ENCODE data around the gene GMIP. TPM values are rescaled to one million over a fixed set of nuclear protein-coding genes. Genes with fewer than 3 reads are reported as not detected.
"Not testable (repeated sequence)": the region's sequence is repeated elsewhere in the genome, so short reads cannot be mapped to it uniquely, and the experiment has no call there.

GMIP gene
- total RNA-seq, 1 donor from 2014 or later, result 37.3 TPM

- Histone ChIP-seq H3K27me3 (no peaks in the 10 kb centered on the region), H3K9me3 (no peaks in the 10 kb centered on the region), H3K4me1 (no peaks in the 10 kb centered on the region), H3K36me3 (no peaks in the 10 kb centered on the region), H3K27ac (peak within 1 kb of the TSS; percentile 36), H3K4me3 (peak within 1 kb of the TSS; percentile 52)
- peak; percentile 98 for DNase-seq
- TF ChIP-seq CTCF (IDR thresholded peaks at IDR 0.05), result no peak
- peak; percentile 99 for ATAC-seq
- intact Hi-C loops (cut with DNase I), result no loop called here
Measured at GRCh38 chr19:19618219-19619051, 25.0 kb downstream of the GMIP start, which contains the start of gene PBX4. Gene PBX4, minus strand, starts transcription at chr19:19618687. Its CDS starts 58 bp downstream, at chr19:19618629.

GRCh38 chr19:19615086-19615485 lies 28.4 kb downstream of the GMIP start:
- H3K4me3 ChIP-seq, result no peak overlapping the region
- no peaks in the 10 kb centered on the region for H3K36me3 ChIP-seq
- intact Hi-C loops (cut with DNase I), result no loop called here
- H3K4me1 ChIP-seq, result no peaks in the 10 kb centered on the region
- H3K27ac ChIP-seq, result no peak overlapping the region
- no peak for DNase-seq
- H3K27me3 ChIP-seq, result no peaks in the 10 kb centered on the region
- TF ChIP-seq CTCF (IDR thresholded peaks at IDR 0.05), result no peak
- no peak for ATAC-seq
- no peaks in the 10 kb centered on the region for H3K9me3 ChIP-seq

GRCh38 chr19:19613506-19613905 lies 30.0 kb downstream of the GMIP start:
- Histone ChIP-seq H3K4me3 (no peak overlapping the region), H3K36me3 (no peaks in the 10 kb centered on the region), H3K27ac (no peak overlapping the region), H3K4me1 (no peaks in the 10 kb centered on the region), H3K9me3 (no peaks in the 10 kb centered on the region), H3K27me3 (no peaks in the 10 kb centered on the region)
- intact Hi-C loops (cut with DNase I), result no loop called here
- DNase-seq, result no peak
- no peak for TF ChIP-seq CTCF (IDR thresholded peaks at IDR 0.05)
- no peak for ATAC-seq

GRCh38 chr19:19610376-19611202 lies 32.9 kb downstream of the GMIP start:
- Histone ChIP-seq H3K4me1 (no peaks in the 10 kb centered on the region), H3K36me3 (no peaks in the 10 kb centered on the region), H3K27me3 (no peaks in the 10 kb centered on the region), H3K4me3 (no peak overlapping the region), H3K27ac (no peak overlapping the region), H3K9me3 (no peaks in the 10 kb centered on the region)
- intact Hi-C loops (cut with DNase I), result no loop called here
- TF ChIP-seq CTCF (IDR thresholded peaks at IDR 0.05), result no peak
- no peak for DNase-seq
- ATAC-seq, result no peak

GRCh38 chr19:19606686-19607085 lies 36.8 kb downstream of the GMIP start:
- H3K9me3 ChIP-seq; H3K4me1 ChIP-seq; H3K27me3 ChIP-seq; intact Hi-C loops (cut with DNase I); H3K36me3 ChIP-seq; ATAC-seq; DNase-seq; H3K27ac ChIP-seq; H3K4me3 ChIP-seq: not testable (repeated sequence)

GRCh38 chr19:19606021-19606420 lies 37.4 kb downstream of the GMIP start:
- H3K27ac ChIP-seq, result no peak overlapping the region
- H3K4me1 ChIP-seq, result no peaks in the 10 kb centered on the region
- TF ChIP-seq CTCF (IDR thresholded peaks at IDR 0.05), result no peak
- DNase-seq (no peak), ATAC-seq (peak; percentile 24)
- H3K9me3 ChIP-seq, result no peaks in the 10 kb centered on the region
- no peak overlapping the region for H3K4me3 ChIP-seq
- H3K27me3 ChIP-seq, result no peaks in the 10 kb centered on the region
- no peaks in the 10 kb centered on the region for H3K36me3 ChIP-seq
- intact Hi-C loops (cut with DNase I), result no loop called here

Measured in upper lobe of right lung (tissue), 1 donor.